Nasal cavity respiratory epithelium epithelial cell of viscerocranial mucosa (primary cell): ENCODE data around the gene PVR. TPM values are rescaled to one million over a fixed set of nuclear protein-coding genes. Genes with fewer than 3 reads are reported as not detected.

Source experiments
- total RNA-seq: library from RNA; depleted of rRNA; stranded (reverse); fragments of >200 nt; gene quantifications from 2 replicates; pipeline ENCODE4 v1.2.3, GENCODE V29; 2014

Gene PVR, protein sequence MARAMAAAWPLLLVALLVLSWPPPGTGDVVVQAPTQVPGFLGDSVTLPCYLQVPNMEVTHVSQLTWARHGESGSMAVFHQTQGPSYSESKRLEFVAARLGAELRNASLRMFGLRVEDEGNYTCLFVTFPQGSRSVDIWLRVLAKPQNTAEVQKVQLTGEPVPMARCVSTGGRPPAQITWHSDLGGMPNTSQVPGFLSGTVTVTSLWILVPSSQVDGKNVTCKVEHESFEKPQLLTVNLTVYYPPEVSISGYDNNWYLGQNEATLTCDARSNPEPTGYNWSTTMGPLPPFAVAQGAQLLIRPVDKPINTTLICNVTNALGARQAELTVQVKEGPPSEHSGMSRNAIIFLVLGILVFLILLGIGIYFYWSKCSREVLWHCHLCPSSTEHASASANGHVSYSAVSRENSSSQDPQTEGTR
- total RNA-seq: 158 and 166 TPM in 2 replicates

DNA sequence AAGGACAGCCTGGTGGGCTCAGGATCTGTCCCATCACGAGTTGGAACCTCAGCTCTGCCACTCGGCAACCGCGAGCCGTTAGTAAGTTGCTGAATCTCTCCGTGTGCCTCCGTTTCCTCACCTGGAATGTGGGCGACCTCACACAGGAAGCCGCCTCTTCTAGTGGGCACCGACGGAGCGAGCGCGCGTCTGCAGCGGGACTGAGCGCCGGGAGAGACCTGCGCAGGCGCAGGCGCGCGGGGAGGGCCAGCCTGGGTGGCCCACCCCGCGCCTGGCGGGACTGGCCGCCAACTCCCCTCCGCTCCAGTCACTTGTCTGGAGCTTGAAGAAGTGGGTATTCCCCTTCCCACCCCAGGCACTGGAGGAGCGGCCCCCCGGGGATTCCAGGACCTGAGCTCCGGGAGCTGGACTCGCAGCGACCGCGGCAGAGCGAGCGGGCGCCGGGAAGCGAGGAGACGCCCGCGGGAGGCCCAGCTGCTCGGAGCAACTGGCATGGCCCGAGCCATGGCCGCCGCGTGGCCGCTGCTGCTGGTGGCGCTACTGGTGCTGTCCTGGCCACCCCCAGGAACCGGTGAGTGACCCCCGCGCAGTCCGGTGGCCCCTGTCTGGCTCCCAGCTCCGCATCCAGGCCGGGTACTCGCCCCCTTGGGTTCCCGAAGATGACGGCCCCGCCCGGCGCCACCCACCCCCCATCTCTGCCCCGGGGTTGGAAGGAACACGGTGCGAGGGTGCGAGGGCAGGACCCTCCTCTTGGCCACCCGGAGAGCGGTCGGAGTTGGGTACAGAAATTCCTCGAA is at the start of gene PVR:
Gene PVR (plus strand): TSS at position 306 of the 797 bp plus-strand sequence. CDS start 187 bp downstream, at position 493.

DNA sequence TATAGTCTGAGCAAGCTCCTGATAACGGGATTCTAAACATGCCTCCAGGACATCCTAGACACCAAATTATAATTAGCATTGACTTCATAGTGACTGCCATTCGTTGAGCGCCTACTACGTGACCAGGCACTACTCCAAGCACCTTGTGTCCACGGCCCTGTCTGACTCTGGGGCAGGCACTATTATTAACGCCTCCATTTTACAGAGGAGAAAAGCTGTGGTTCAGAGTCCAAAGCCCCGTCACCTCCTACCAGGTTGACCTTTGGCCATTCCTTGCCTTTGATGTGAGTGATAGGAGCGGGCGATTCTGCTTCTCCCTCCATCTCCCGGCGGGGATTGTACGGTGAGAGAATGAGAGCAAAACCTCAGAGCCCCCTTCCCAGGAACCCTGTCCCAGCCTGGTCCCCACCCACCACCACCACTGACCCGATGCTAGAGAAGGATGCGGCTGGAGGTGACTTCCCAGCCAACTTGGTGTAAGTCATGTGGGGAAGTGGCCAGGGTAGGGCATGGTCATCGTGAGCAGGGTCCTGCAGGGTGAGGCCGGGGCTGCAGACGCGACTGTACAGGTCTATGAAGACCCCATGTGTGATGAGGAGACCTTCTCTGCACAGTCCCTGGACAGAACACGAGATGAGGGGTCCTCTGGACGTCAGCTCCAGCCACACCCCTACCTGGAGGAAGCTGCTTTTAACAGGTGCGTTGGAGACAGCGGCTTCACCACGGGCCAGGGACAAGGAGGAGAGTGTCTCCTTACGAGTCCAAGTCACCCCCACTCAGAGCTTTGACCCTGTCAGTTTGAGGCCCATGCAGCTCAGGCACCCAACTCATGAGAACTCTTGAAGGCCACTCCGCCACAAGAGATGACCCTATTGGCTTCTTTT is 30.2 kb upstream of the PVR start, which contains the start of gene IGSF23:
Gene IGSF23 (plus strand): TSS at position 269 of the 884 bp plus-strand sequence. CDS start 83 bp downstream, at position 352.

DNA sequence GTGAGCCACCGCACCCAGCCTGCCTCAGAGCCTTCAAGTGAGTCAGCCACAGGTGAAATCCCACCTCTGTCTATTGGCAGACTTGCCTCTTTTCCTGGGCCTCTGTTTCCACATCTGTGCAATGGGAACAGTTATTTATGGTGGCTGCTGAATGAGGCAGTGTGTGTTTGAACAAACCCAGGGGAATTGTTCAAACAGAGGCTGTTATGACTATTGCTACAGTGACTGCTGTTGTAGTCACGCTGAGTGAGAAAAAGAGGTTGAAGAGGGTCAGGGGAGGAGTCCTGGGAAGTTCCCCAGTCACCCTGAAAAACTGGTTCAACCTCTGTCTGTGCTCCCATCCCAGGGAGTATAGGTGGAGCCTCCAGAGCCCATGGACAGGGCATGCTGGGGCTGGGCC is 27.7 kb downstream of the PVR start, which contains the start of gene CEACAM19:
Gene CEACAM19 (plus strand): TSS at position 83 of the 400 bp plus-strand sequence. CDS start 450 bp downstream, outside the sequence.

DNA sequence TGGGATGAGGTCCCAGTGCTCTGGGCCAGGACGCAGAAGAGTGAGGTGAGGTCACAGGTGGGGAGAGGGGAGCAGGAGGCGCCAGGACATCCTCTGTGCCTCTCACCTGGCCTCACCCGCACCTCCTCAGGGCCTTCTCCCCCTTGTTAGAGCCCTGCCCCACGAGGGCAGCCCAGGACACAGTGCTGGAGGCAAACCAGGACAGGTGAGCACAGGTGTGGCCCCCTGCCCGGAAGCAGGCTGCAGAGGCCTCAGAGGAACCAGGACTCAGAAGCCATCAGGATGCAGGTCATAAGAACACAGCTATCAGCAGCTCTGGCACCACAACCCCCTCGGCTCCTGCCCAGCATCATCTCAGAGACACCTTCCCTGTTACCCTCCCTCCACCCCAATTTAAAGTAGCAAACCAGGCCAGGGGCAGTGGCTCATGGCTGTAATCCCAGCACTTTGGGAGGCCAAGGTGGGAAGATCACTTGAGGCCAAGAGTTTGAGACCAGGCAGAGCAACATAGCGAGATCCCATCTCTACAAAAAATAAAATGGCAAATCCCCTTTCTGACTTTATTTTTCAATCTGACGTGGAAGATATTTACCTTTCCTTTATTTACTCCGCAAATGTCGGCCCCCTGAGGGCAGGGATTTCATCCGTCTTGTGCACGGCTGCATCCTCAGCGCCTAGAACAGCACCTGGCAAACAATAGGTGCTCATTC is 54.9 kb downstream of the PVR start, which contains the start of gene CEACAM16:
Gene CEACAM16 (plus strand): TSS at position 660 of the 710 bp plus-strand sequence. CDS start 2,306 bp downstream, outside the sequence.

Other genes with a start within 250 kb of the PVR start
- gene ZNF285, start 242.3 kb upstream of the PVR start, total RNA-seq: 4.4 and 8.2 TPM in 2 replicates
- gene ZNF229, start 195.4 kb upstream of the PVR start, total RNA-seq: 15.4 and 18.9 TPM in 2 replicates
- gene ZNF180, start 143.4 kb upstream of the PVR start, total RNA-seq: 5.1 and 8.5 TPM in 2 replicates
- gene CEACAM20, start 114.2 kb upstream of the PVR start, total RNA-seq: not detected in 2 replicates
- not detected in 2 replicates for gene IGSF23, start 30.3 kb upstream of the PVR start, total RNA-seq
- 2.4 and 6.3 TPM in 2 replicates for gene CEACAM19, start 27.6 kb downstream of the PVR start, total RNA-seq
- not detected in 2 replicates for gene CEACAM16, start 55.2 kb downstream of the PVR start, total RNA-seq
- gene BCL3, start 104.8 kb downstream of the PVR start, total RNA-seq: 2.7 and 21.6 TPM in 2 replicates
- gene CBLC, start 134.0 kb downstream of the PVR start, total RNA-seq: 59.5 and 120 TPM in 2 replicates
- 26.0 and 61.4 TPM in 2 replicates for gene BCAM, start 165.2 kb downstream of the PVR start, total RNA-seq
- 49.9 and 65.4 TPM in 2 replicates for gene NECTIN2, start 202.4 kb downstream of the PVR start, total RNA-seq
- 62.5 and 73.3 TPM in 2 replicates for gene TOMM40, start 247.3 kb downstream of the PVR start, total RNA-seq